ENCODE measurements around the gene CCDC59. TPM values are rescaled to one million over a fixed set of nuclear protein-coding genes. Genes with fewer than 3 reads are reported as not detected.
"Not testable (repeated sequence)": the region's sequence is repeated elsewhere in the genome, so short reads cannot be mapped to it uniquely, and the experiment has no call there.

The CCDC59 gene
- total RNA-seq, 4 donors from 2014 or later, result 23.3 to 70.4 (median 49.4) TPM

GRCh38 chr12:82361461-82361915, 3.3 kb upstream of the CCDC59 start:
- no peaks in the 10 kb centered on the region for H3K9me3 ChIP-seq
- DNase-seq, result no peak
- 62 to 98% methylated on average over 4 to 8 of the region's 22 CpGs for WGBS, 2 donors
- H3K36me3 ChIP-seq, result peaks cover 0 to 16% (median 0%) of the 10 kb centered on the region in 3 donors
- intact Hi-C loops (cut with DNase I), result no loop called here
- TF ChIP-seq CTCF (IDR thresholded peaks at IDR 0.05), result no peak
- no peak for TF ChIP-seq POLR2A (IDR thresholded peaks at IDR 0.05)
- no peak overlapping the region for H3K4me3 ChIP-seq
- peaks cover 15 to 32% (median 17%) of the 10 kb centered on the region in 3 donors for H3K4me1 ChIP-seq
- no peaks in the 10 kb centered on the region for H3K27me3 ChIP-seq
- H3K27ac ChIP-seq, result no peak overlapping the region

GRCh38 chr12:82360834-82361233, 2.6 kb upstream of the CCDC59 start:
- H3K27me3 ChIP-seq; H3K27ac ChIP-seq; intact Hi-C loops (cut with DNase I); H3K9me3 ChIP-seq; H3K4me3 ChIP-seq; DNase-seq: not testable (repeated sequence)
- Histone ChIP-seq H3K36me3 (peaks cover 0 to 23% (median 0%) of the 10 kb centered on the region in 3 donors), H3K4me1 (peaks cover 15 to 39% (median 19%) of the 10 kb centered on the region in 3 donors)
- 96 to 97% methylated on average over 7 to 11 of the region's 11 CpGs for WGBS, 2 donors

DNA sequence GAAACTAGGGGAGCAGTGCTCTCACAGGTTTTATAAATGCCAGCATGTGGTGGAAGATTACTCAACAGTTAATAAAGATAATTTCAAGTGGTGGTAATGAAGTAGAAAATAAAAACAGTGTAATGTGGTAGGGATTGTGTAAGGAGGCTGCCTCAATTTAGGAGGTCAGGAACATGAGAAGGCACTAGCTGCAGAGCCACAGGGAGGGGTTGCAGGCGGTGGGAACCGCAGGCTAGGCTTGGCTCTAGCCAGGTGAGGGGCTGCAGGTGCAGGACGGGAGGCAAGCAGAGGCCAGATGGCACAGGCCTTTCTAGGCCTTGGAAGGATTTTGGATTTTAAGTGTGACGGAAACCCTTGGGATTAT, 910 bp upstream of the CCDC59 start:
- TF ChIP-seq CTCF (IDR thresholded peaks at IDR 0.05) (no peak), POLR2A (IDR thresholded peaks at IDR 0.05) (no peak)
- no peak for DNase-seq
- intact Hi-C loops (cut with DNase I), result no loop called here
- WGBS, 2 donors, result 0 to 7% methylated on average over 4 of the region's 4 CpGs
- Histone ChIP-seq H3K9me3 (no peaks in the 10 kb centered on the region), H3K36me3 (peaks cover 0 to 40% (median 0%) of the 10 kb centered on the region in 3 donors), H3K4me1 (peaks cover 15 to 49% (median 19%) of the 10 kb centered on the region in 3 donors), H3K4me3 (peak overlapping the region; percentile 87 to 94 (median 90)), H3K27me3 (no peaks in the 10 kb centered on the region), H3K27ac (peak overlapping the region; percentile 90 to 98 (median 96))

DNA sequence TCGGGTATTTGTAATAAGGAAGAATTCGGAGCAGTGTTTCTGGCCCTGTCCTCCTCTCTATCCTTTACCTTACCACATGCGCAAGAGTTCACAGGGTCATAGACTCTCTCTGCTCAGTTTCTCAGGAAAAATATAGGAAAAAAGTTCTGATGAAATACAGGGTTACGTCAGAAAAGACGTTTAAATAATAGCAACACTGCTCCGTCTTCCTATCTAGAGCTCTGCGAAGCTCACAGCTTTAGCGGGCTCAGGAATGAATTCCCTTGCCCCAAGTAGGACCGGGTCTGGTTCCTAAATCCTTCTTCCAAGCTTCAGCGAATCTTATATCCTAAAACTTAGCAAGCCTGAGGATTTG, 365 bp downstream of the CCDC59 start:
- intact Hi-C loops (cut with DNase I), result no loop called here
- 0% methylated on average over 10 of the region's 10 CpGs for WGBS, 2 donors
- TF ChIP-seq POLR2A (IDR thresholded peaks at IDR 0.05) (no peak), CTCF (IDR thresholded peaks at IDR 0.05) (no peak)
- H3K27ac ChIP-seq, result peak overlapping the region; percentile 90 to 98 (median 96)
- no peak for DNase-seq
- H3K27me3 ChIP-seq, result no peaks in the 10 kb centered on the region
- peaks cover 15 to 49% (median 19%) of the 10 kb centered on the region in 3 donors for H3K4me1 ChIP-seq
- peak overlapping the region; percentile 87 to 94 (median 90) for H3K4me3 ChIP-seq
- H3K36me3 ChIP-seq, result peaks cover 0 to 53% (median 3%) of the 10 kb centered on the region in 3 donors
- H3K9me3 ChIP-seq, result no peaks in the 10 kb centered on the region

- Histone ChIP-seq H3K9me3 (no peaks in the 10 kb centered on the region), H3K27me3 (no peaks in the 10 kb centered on the region), H3K4me1 (peaks cover 15 to 49% (median 19%) of the 10 kb centered on the region in 3 donors), H3K4me3 (peak overlapping the region; percentile 87 to 94 (median 90)), H3K27ac (peak overlapping the region in 3 of 4 donors; percentile 90 to 97 (median 96)), H3K36me3 (peaks cover 0 to 58% (median 3%) of the 10 kb centered on the region in 3 donors)
- intact Hi-C loops (cut with DNase I), result no loop called here
- WGBS, 2 donors, result 44 to 53% methylated on average over 4 of the region's 4 CpGs
- no peak for DNase-seq
- TF ChIP-seq POLR2A (IDR thresholded peaks at IDR 0.05) (no peak), CTCF (IDR thresholded peaks at IDR 0.05) (no peak)
Observed at GRCh38 chr12:82357340-82357739, 847 bp downstream of the CCDC59 start.

DNA sequence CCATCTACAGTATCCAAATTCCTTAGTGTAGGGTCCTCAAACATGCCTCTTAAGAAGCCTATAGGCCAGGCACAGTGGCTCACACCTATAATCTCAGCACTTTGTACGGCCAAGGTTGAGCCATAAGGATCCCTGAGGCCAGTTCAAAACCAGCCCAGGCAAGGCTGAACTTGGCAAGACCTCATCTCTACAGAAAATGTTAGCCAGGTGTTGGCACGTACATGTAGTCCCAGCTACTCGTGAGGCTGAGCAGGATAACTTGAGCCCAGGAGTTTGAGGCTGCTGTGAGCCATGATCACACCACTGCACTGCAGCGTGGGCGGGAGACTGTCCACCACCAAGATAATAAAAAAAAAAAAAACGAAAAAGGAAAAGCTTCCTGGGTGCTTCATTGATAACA, 6.8 kb downstream of the CCDC59 start:
- H3K9me3 ChIP-seq, result no peaks in the 10 kb centered on the region
- intact Hi-C loops (cut with DNase I), result no loop called here
- DNase-seq, result no peak
- H3K4me1 ChIP-seq, result peaks cover 0 to 16% (median 1%) of the 10 kb centered on the region in 3 donors
- no peak overlapping the region for H3K27ac ChIP-seq
- H3K27me3 ChIP-seq, result no peaks in the 10 kb centered on the region
- 71 to 73% methylated on average over 5 to 6 of the region's 6 CpGs for WGBS, 2 donors
- TF ChIP-seq CTCF (IDR thresholded peaks at IDR 0.05), result no peak
- TF ChIP-seq POLR2A (IDR thresholded peaks at IDR 0.05), result no peak
- H3K4me3 ChIP-seq, result no peak overlapping the region
- peaks cover 0 to 75% (median 3%) of the 10 kb centered on the region in 3 donors for H3K36me3 ChIP-seq

Measured in esophagus squamous epithelium (tissue), 5 donors.